Ovary (tissue), 9 donors: ENCODE results near the gene SHISA8. TPM values are rescaled to one million over a fixed set of nuclear protein-coding genes. Genes with fewer than 3 reads are reported as not detected.

Source experiments
- DNase-seq, 5 donors: peaks; one replicate each; pipeline ENCODE4 v3.0.0-alpha.2; 2019 to 2020
- H3K27ac ChIP-seq, 2 donors: fragments of 200-600 bp; one replicate each; pipeline versions ENCODE4 v1.5.1 to v1.8.0; 2019 to 2022
- H3K27me3 ChIP-seq: fragments of 200-600 bp; one replicate; pipeline ENCODE4 v1.8.0; 2022
- H3K36me3 ChIP-seq: fragments of 200-600 bp; sonication (generic); one replicate; pipeline ENCODE4 v1.5.1; 2019
- H3K4me1 ChIP-seq: one replicate; pipeline ENCODE4 v1.8.1; 2013; ENCODE audit warnings: mild to moderate bottlenecking, moderate library complexity; ENCODE audit not compliant: insufficient read depth
- H3K4me3 ChIP-seq: fragments of 200-600 bp; sonication (generic); one replicate; pipeline ENCODE4 v1.5.1; 2017
- H3K9me3 ChIP-seq, 2 donors: fragments of 200-600 bp in 1 of 2; sonication (generic) in 1 of 2; one replicate each; pipeline versions ENCODE4 v1.5.1 to v1.8.1; 2013 to 2019; ENCODE audit warnings: mild to moderate bottlenecking in 1 of 2, moderate library complexity in 1 of 2
- EP300 ChIP-seq: sonication (generic); formaldehyde crosslinking; IDR thresholded peaks from one replicate; pipeline ENCODE4 v1.6.1; 2017; ENCODE audit warnings: antibody characterized with exemption
- POLR2A ChIP-seq: fragments of 450-650 bp; IDR thresholded peaks from one replicate; pipeline ENCODE4 v1.6.1; 2017; ENCODE audit warnings: antibody characterized with exemption, mild to moderate bottlenecking, moderate library complexity
- WGBS, 3 donors: extraction: QIAGEN DNeasy Blood & Tissue Kit in 1 of 3; methylation state at CpG; one replicate each; pipeline versions ENCODE4 v1.1.5 to v1.1.7; 2013 to 2017; 5-methylcytosine and 5-hydroxymethylcytosine counted together
- intact Hi-C, 4 donors: fragments of 100-400 bp; cut with DNase I; formaldehyde crosslinking; loops; one replicate each; pipeline versions ENCODE4 v1.11.0 to v1.15.1; 2022 to 2023
- polyA plus RNA-seq, 2 donors: library from polyadenylated mRNA; stranded (reverse); fragments of 200-250 nt in 1 of 2; fragments of 350-450 nt in 1 of 2; fragmentation: Illumina TruSeq in 1 of 2; extraction: RNeasy Lipid Tissue Mini Kit (QIAGEN cat#74804) in 1 of 2; gene quantifications; one replicate each; pipeline ENCODE4 v1.2.3, GENCODE V29; 2013 to 2014
- total RNA-seq, 7 donors: library from RNA; depleted of rRNA in 2 of 7; stranded (reverse); fragments of >200 nt in 2 of 7; fragmentation: NEBNext Ultra II Directional in 3 of 7; extraction: Animal tissue kit (Norgen Biotek cat#: 25700) in 3 of 7; gene quantifications; one replicate each; pipeline versions ENCODE4 v1.1.0 to v1.2.4, GENCODE V29; 2016 to 2023
- TF ChIP-seq, protein P1 (sequence below), 3 donors: fragments of 450-650 bp in 2 of 3; fragments of 200-600 bp in 1 of 3; IDR thresholded peaks; one replicate each; pipeline versions ENCODE4 v1.5.1 to v1.8.0; 2016 to 2022; ENCODE audit warnings: antibody characterized with exemption in 3 of 3, mild to moderate bottlenecking in 1 of 3
- donor health status: DM: no; HTN: no; CAD: no; lungs with moderate emphysema.
- donor health status: DM: no; HTN: no; CAD: no.
- donor health status: Bipolar disorder and iron deficiency.
- donor health status: DM: yes; HTN: yes; CAD: no.
- donor health status: DM: no; HTN: no; CAD: no.
- donor health status: DM: yes; HTN: yes; CAD: no.

The SHISA8 gene
- total and polyA plus RNA-seq, 9 donors: 0.46 TPM; not detected in 8

- peaks cover 4% of the 10 kb centered on the region for H3K27me3 ChIP-seq
- WGBS, 3 donors: 44 to 52% (median 51%) methylated on average over 10 of the region's 10 CpGs
Measured at GRCh38 chr22:41916745-41917358, 2.0 kb upstream of the SHISA8 start.

GRCh38 chr22:41915786-41916493 lies 1.1 kb upstream of the SHISA8 start:
- H3K27ac ChIP-seq: no peak overlapping the region
- peaks cover 4% of the 10 kb centered on the region for H3K27me3 ChIP-seq
- H3K4me3 ChIP-seq: no peak overlapping the region
- DNase-seq: no peak
- peaks cover 6% of the 10 kb centered on the region for H3K4me1 ChIP-seq
- H3K36me3 ChIP-seq: no peaks in the 10 kb centered on the region
- no peaks in the 10 kb centered on the region for H3K9me3 ChIP-seq
- TF ChIP-seq, protein P1, sequence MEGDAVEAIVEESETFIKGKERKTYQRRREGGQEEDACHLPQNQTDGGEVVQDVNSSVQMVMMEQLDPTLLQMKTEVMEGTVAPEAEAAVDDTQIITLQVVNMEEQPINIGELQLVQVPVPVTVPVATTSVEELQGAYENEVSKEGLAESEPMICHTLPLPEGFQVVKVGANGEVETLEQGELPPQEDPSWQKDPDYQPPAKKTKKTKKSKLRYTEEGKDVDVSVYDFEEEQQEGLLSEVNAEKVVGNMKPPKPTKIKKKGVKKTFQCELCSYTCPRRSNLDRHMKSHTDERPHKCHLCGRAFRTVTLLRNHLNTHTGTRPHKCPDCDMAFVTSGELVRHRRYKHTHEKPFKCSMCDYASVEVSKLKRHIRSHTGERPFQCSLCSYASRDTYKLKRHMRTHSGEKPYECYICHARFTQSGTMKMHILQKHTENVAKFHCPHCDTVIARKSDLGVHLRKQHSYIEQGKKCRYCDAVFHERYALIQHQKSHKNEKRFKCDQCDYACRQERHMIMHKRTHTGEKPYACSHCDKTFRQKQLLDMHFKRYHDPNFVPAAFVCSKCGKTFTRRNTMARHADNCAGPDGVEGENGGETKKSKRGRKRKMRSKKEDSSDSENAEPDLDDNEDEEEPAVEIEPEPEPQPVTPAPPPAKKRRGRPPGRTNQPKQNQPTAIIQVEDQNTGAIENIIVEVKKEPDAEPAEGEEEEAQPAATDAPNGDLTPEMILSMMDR (IDR thresholded peaks at IDR 0.05): no peak
- TF ChIP-seq POLR2A: no peak
- no peak for TF ChIP-seq EP300
- intact Hi-C loops: no loop called here
- 26 to 37% (median 34%) methylated on average over 10 to 11 of the region's 11 CpGs for WGBS, 3 donors

More at GRCh38 chr22:41916745-41917358, 2.0 kb upstream of the SHISA8 start:
- Histone ChIP-seq H3K36me3 (no peaks in the 10 kb centered on the region), H3K4me3 (no peak overlapping the region), H3K9me3 (no peaks in the 10 kb centered on the region), H3K27ac (no peak overlapping the region), H3K4me1 (peaks cover 5% of the 10 kb centered on the region)
- no peak for TF ChIP-seq POLR2A
- TF ChIP-seq, protein P1 (IDR thresholded peaks at IDR 0.05): no peak
- no peak for TF ChIP-seq EP300
- DNase-seq: no peak
- intact Hi-C loops: no loop called here

DNA sequence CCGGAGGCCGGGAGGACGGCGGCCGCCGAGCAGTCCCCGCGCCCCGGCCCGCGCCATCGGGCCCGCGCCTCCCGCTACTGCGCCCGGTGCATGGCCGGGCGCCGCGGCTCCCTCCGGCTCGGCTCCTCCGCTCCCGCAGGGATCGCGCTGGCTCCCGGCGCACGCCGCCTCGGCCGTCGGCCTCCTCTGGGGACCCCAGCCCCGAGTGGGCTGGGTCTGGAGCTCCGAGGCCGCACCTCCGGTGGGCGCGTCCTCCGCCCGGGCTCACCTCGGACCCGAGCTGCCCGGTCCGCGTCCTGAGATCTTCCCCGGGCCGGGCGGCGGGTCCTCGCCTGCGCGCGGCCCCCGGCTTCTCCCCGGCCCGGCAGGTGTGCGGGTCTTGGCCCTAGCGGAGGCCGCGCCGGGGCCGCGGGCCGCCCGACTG lies 251 bp downstream of the SHISA8 start:
- TF ChIP-seq, protein P1 (IDR thresholded peaks at IDR 0.05): no peak
- TF ChIP-seq POLR2A (no peak), EP300 (no peak)
- 0 to 1% (median 0%) methylated on average over 36 to 67 of the region's 67 CpGs for WGBS, 3 donors
- no peak for DNase-seq
- Histone ChIP-seq H3K4me1 (peaks cover 10% of the 10 kb centered on the region), H3K36me3 (no peaks in the 10 kb centered on the region), H3K27ac (no peak overlapping the region), H3K4me3 (no peak overlapping the region), H3K27me3 (peaks cover 6% of the 10 kb centered on the region), H3K9me3 (no peaks in the 10 kb centered on the region)
- intact Hi-C loops: no loop called here

GRCh38 chr22:41913842-41914534 lies 886 bp downstream of the SHISA8 start:
- Histone ChIP-seq H3K4me1 (peaks cover 8% of the 10 kb centered on the region), H3K36me3 (no peaks in the 10 kb centered on the region), H3K27me3 (peaks cover 6% of the 10 kb centered on the region), H3K4me3 (no peak overlapping the region), H3K27ac (no peak overlapping the region), H3K9me3 (no peaks in the 10 kb centered on the region)
- TF ChIP-seq, protein P1 (IDR thresholded peaks at IDR 0.05): no peak
- no peak for TF ChIP-seq POLR2A
- TF ChIP-seq EP300: no peak
- intact Hi-C loops: no loop called here
- 1 to 4% (median 2%) methylated on average over 13 to 79 of the region's 79 CpGs for WGBS, 3 donors
- DNase-seq: no peak
